Measurements from ENCODE around the gene NRXN2.
"Not testable (repeated sequence)": the region's sequence is repeated elsewhere in the genome, so short reads cannot be mapped to it uniquely, and the experiment has no call there.

The NRXN2 gene

DNA sequence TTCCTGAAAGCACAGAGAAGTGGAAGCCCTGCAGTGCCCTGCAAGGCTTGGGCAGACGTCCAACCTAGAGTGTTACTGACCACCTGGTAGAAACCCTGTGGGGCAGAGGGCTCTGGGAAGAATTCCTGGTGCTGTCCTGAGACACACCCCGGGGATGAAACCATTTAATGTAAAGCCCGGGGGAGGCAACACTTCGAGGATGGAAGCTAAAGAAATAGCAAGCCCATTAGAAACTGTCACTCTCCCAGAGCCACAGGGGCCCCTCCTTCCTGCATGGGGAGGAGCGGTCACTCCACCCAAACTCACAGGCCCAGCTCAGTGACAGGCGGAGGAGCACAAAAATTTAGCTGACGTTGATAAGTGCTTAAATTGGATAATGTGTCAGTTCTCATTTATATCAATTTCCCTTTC is 57.6 kb downstream of the NRXN2 start:
- DNase-seq: no peak

DNA sequence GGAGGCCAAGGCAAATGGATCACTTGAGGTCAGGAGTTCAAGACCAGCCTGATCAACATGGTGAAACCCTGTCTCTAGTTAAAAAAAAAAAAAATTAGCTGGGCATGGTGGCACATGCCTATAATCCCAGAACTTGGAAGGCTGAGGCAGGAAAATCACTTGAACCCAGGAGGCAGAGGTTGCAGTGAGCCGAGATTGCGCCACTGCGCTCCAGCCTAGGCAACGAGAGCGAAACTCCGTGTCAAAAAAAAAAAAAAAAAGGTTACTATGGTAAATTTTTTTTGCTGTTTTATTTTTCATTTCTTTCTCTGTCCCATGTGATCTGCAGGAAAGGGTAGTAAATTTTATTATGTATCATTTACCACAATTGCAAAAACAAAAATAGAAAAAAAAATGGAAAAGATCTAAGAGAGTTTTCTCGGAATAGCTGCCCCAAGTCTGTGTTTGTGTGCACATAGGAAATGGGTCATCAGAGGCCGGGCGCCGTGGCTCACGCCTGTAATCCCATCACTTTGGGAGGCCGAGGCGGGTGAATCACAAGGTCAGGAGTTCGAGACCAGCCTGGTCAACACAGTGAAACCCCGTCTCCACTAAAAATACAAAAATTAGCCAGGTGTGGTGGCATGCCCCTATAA is 58.6 kb downstream of the NRXN2 start:
- not testable (repeated sequence) for DNase-seq

DNA sequence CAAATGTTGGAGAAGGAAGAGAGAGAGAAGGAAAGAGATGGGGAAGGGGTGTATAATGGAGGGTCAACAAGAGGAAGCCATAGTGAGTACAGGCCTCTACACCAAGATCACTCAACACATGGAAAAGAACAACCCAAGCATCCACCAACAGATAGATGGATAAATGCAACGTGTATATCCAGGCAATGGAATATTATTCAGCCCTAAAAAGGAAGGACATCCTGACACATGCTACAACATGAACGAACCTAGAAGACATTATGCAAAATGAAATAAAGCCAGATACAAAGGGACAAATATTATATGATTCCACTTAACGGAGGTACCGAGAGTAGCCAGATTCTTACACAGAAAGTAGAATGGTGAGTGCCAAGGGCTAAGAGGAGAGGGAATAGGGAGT is 59.3 kb downstream of the NRXN2 start:
- no peak for DNase-seq

DNA sequence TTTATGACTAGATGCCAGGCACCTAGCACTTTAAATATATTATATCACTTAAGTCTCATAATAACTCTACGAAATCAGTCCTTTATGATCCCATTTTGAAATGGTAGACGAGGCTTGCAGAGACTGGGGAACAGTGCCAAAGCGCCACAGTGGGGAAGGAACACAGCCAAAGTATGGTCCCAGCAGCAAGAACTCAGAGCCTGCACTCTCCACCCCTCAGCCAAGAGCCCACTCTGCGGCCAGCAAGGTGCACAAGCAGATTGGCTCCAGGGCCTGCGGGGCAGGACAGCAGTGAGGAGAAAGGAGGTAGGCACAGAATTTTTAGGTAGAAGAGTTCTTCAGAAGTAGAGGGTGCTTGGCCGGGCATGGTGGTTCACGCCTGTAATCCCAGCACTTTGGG is 61.4 kb downstream of the NRXN2 start:
- no peak for DNase-seq

DNA sequence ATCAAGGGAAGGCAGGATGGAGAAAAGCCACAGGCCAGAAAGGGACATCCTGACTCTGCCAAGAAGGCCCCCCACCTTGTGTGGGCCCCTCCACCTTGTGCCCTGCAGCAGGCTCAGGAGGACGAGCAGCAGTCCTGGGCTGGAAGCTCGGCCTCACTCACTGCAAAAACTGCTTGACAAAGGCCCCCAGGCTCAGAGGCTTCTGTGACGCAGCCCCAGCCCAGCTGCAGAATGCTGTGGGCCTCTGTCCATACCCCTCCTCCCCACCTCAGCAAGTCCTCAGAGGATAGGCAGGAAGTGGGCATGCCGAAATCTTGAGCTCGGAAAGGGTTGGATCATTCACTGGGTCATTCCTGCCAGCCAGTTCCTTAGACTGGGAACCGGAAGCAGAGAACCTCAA is 61.9 kb downstream of the NRXN2 start:
- no peak for DNase-seq

DNA sequence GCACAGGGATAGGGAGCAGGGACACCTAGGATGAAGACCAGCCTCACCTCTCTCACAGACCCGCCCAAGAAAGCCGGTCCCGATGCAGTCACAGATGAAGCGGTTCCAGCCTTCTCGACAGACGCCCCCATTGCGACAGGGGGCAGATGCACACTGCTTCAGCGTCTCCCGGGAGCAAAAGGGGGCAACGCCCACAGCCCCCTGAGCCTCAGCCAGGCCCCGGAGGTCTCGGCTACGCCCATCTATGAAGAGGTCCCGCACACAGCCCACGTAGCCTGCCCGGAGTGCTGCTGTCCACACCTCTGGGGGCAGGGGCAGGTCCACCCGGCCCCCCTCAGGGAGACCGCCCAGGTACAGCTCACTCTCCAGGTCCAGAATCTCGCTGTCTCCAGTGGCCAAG is 62.3 kb downstream of the NRXN2 start:
- DNase-seq: no peak

DNA sequence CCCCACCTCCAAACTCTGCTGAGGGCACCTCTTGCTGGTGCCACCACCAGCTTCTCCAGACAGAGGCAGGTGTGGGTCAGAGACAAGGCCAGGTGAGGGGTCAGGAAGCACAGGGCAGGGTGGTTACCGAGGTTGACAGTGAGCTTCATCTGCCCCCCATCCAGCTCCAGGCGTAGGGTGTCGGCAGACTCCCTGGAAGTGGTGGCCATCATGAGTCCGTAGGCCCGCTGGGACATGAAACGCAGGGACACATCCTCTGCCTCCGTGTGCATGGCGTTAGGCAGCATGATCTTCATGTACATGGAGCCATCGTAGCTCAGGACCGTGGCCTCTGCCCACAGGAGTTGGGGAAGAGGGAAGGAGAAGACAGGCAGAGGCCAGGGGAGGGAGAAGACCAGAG is 62.8 kb downstream of the NRXN2 start:
- no peak for DNase-seq

DNA sequence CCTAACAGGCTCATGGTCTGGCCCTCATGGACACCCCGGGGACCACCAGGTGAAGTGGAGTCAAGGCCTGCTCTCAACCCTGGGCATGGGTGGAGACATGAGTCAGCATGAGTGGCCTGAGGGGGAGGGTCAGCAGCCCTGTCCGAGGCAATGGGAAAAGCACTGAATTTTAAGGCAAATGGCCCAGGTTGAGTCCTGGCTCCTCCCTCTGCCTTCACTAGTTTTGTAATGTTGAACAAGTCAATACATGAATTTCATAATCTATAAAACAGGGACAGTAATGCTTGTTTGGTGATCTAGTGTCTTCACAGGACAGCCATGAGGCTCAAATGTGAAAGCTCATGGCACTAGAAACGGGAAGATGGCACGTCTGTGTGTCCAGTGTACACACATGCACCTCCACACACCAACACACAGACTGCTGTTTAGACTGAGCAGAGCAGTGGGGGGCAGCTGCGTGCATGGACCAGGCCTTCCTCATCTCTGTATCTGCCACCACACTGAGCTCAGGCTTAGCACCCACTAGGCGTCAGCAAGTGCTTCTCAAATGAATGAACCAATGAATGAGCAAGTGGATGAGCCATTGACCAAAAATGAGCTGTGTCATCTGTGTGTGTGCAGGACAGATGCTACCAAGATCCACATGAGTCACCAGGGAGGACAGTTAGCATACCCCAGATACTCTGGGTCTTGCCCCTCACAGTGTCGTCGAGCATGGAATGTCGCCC is 63.4 kb downstream of the NRXN2 start:
- no peak for DNase-seq

DNA sequence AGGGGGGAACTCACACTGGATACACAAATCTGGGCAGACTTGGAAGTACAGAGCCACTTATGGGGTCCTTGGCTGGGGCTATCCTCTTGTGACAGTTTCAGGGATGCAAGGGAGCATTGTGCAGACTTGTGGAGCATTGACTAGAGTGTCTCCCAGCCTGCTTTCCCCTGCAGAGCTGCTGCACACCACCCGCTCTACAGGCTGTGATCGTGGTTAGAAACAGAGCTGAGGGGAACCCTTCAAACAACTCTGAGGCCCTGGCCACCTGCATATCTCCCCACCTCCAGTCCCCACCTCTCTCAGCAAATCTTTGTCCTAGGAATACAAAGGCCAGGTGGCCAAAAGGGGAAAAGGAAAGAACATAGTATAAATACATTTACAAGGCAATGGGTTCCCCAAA is 64.7 kb downstream of the NRXN2 start:
- DNase-seq: no peak

DNA sequence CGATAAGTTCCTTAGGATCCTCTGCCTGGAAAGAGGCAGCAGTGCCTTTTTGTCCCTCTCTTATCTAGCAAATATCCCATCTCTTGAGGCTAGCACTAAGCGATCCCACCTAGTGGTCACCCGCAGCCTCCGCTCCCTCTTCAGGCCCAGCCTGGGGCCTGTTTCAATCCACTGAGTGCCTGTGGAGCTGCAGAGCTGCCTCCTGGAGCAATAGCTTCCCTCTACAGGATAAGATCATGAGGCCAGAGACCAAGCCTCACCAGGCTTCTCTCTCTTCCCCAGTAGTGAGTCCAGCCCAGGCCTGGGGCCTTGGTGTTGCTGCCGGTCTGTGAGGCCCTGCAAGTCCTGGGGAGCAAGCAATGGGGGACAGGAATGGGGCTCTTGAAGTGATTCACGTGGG is 66.1 kb downstream of the NRXN2 start:
- no peak for DNase-seq

DNA sequence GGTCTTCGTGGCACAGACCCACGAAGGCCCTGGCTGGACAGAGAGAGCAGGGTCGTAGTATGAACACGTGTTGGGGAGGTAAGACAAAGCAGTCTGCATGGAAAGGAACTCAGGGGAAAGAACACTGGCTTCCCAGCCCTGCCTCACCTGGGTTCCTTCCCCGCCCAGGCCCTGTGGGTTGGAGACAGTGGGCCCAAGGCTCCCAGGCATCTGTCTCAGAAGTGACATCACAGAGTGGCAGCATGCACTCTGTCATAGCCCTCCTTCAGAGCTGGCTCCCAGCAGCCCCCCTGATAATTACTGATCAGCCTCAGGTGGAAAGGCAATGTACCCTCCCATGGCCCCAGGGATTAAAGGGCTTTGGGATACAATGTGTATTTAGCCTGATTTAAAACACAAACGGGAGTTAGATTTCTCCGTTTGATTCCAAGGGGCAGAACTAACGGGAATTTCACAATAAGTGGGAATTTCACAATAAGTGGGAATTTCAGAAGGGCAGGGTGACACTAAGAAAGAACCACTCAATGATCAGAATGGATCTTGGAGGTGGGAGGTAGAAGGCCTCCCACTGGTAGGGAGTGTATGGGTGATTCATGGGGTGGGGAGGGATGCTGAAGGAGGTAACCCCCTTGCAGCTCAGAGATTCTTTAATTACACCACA is 66.9 kb downstream of the NRXN2 start:
- DNase-seq: no peak

DNA sequence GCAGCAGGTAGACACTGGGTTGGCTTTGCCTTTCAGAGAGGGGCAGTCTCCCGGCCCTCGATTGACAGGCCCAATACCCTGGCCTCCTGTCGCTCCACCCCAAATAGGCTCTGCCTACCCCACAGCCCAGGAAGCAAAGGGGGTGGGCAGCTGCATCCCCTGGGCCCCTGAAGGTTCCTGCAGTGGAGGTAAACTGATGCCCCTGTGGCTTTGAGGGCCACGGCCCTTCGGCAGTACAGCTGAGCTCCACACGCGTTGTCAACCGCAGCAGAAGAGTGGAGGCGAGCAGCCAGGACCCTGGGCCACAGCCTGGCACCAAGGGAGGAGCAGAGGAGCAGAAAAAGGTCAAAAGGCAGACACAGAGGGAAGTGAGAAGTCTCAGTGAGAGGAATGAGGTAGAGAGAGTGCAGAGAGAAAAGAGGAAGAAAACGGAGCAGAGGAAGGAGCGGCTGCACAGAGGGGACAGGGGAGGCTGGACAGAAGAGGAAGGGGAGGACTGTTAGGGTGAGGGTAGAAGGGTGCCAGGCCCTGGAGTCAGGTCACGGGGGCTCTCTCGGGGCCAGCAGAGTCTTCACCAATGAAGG is 67.9 kb downstream of the NRXN2 start:
- DNase-seq: no peak

DNA sequence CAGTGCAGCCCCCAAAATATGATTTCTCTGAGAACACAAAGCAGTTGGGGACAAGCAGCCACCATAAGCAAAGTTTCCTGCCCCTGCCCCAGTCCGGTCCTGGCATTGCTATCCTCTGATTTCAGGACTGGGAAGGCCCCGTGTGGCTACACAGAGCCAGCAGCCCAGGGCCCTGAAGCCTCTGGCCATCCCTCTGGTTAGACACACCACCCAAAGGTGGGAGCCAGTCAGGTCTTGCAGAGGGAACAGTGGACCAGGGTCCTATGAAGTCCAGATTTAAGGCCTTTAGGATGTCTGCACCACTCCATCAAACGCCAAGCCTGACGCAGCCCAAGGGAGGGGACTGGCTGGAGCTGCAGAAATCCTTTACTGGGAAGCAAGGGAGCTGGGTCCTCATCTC is 68.6 kb downstream of the NRXN2 start:
- no peak for DNase-seq

DNA sequence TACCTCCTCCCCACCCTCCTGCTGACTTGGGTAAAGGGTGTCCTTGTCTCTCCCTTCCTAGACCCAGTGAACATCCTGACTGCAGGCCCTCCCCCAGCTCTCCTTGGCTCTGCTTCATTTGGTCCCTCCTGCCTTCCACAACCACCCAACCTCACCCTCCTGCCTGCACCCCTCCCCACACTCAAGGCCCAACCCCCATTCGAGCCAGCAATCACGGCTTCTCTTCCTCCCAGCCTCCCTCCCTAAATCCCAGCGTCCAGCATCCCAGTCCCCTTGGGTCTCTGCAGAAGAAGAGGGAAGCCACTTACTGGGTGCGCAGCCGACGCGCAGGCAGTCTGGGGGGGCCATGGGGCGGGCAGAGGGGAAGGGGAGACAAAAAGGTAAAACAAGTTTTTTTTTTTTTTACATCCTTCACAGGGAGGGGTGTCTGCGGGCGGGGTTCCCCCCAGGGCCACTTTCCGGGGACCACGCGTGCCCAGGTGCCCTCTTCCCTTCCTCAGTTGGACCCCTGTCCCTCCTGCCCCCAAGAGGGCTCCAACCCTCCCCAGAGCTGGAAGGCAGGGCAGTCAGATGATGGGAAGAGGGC is 69.5 kb downstream of the NRXN2 start:
- DNase-seq: no peak

DNA sequence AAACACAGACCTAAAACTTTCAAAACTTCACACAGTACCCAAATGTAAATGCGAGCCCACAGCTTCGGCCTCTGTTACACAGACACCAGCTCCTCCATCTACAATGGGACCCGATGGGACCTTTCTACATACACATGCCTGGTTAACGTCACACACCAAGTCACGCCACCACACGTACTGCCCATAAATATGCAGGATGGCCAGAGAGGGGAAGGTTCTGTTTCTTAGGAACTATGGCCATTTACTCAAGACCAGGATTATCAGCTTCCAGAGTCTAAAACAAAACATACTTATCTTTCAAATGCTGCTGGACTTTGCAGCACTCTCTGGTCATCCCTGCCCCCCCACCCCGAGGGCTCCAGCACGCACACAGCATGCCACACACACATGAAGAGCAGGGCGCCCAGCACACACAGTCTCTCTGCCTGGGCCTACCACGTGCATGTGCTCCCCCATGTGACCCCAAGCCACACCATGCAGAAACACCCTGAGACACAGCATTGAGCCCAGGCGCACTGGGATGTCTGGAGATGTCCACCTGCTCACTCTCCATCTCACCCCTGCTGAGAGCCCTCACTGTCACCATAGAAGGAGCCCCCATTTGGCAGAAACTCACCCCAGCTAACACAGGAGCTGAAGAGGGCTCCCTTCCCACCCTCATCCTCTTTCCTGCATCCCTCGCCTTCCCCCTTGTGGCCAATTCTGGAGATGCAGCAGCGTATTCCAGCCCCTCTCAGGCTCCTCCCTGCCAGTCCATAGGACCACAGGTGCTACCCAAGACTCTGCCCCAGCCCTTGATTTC is 70.2 kb downstream of the NRXN2 start:
- DNase-seq: peak; percentile 8

DNA sequence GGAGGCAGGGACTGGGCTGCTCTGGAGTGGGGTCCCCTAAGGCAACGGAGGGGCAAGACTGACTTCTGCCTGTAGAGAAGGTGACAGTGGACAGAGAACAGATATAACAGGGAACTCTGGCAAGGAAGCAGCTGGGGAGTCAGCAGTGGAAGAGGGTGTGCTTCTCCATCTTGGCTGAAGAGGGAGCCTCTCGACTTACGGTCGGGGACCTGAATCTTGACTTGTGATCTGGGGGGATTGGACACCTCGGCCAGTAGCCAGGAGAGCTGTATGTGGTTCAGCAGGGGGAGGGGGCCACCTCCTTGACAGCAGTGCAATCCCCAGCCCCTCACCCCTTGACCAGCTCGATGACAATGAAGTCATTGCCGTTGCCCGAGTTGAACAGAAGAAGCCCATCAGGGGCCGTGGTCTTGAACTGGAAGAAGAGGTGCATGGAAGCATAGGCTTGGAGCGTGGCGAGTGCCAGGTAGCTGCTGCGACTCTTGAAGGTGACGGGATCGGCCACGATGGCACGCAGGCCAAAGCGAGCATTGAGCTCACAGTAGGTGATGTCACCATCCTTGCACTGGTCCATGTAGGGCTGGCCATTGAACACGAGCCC is 72.0 kb downstream of the NRXN2 start:
- DNase-seq: no peak

DNA sequence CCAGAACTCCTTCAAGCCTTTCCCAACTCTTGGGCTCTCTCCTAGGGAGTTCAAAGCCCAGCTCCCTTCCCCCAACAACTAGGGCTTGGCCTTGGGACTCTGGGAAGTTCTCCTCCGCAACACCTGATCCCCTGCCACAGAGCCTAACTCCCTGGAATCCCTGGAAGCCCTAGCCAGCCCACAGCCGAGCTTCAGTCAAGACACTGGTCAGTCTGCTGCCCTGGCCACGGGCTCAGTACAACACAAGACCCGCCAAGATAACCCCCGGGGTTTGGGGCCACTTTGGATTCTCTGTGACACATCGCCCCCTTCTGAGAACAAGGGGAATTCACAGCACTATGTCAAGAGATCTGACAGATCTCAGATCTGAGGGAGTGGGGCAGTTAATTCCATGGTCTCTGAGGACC is 73.7 kb downstream of the NRXN2 start:
- no peak for DNase-seq

DNA sequence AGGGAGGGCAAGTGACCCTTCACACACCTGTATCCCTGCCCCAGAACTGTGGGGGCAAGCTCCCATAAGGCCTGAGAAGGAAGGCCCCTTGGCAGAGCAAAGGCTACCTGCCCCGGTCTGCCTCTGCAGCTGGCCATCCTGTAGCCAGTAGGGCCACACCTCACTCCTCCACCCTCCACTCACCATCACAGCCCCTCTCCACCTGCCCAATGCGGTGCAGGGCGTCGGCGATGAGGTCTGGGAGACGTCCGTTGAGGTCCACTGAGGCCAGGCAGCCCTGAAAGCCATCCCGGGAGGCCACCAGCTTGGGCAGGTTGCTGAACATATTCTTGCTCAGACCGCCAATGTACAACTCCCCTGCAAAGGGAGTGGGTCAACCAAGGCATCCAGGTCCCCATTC is 74.4 kb downstream of the NRXN2 start:
- DNase-seq: no peak

DNA sequence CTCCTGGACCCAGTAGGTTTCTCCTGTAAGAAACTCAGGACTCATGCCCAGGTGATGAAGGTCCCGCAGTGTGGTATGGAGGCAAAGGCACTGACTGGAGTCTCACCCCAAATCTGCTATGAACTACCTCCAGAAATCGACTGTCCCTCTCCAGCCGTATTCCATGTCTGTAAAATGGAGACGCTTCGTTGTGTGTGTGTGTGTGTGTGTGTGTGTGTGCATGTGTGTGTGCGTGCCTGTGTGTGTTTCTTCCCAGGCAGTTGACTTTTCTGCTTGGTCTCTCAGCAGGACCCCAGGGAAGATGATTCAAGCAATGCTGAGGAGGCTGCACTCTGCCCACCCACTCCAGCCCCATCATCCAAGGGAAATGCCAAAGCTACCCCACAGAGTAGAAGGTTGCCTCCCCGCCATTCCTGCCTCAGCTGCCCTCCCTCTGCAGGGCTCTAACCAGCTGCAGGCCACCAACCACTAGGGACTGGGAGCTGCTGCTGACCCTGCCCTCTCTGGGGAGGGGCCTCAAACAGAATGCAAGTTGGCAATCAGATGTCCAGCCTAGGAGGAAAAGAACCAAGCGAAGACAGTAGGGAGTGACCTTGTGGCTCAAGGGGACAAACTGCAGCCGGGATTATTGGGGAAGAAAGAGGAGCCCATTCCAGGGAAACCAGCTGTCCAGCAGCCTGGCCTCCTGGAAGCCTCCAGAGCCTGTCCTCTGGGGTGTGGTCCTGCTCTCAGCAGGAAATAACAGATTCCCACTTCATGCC is 75.8 kb downstream of the NRXN2 start:
- DNase-seq: no peak

DNA sequence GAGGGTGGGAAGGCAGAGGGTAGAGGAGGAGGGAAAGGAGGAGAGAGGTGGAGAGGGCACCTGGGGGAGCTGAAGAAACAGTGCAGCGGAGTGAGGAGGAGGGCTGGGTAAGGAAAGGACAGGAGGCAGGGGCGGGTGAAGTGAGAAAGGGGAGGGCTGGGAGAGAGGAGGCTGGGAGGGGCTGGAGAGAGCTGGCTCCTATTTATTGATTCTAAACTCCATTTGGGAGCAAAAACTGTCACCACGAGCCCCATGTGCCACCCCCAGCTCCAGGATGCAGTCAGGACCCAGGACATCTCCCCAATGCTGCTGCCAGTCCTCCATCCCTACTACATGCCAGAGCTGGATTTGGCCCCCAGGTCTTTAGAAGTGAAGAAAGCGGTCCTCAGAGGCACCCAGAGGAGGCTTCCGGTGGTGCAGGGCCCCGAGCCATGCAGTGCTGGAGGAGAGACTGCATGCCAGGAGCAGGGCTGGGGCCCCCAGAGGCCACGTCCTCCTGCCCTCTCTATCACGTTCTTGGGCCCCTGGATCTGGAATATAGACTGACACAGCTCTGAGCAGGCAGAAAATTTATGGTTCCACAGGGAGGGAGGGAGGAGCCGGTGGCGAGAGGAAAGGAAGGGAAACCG is 78.2 kb downstream of the NRXN2 start:
- DNase-seq: no peak

All from DMS153 (cell line).